GM21723 (cell line): Measurements from ENCODE around the gene S100A16.
"Not testable (repeated sequence)": the region's sequence is repeated elsewhere in the genome, so short reads cannot be mapped to it uniquely, and the experiment has no call there.

Source experiments
- ATAC-seq: cut with Tn5 transposase; IDR thresholded peaks from one replicate; pipeline ENCODE4 v1.9.1; 2021; ENCODE audit warnings: mild to moderate bottlenecking, moderate library complexity; ENCODE audit not compliant: unreplicated experiment

S100A16 gene

DNA sequence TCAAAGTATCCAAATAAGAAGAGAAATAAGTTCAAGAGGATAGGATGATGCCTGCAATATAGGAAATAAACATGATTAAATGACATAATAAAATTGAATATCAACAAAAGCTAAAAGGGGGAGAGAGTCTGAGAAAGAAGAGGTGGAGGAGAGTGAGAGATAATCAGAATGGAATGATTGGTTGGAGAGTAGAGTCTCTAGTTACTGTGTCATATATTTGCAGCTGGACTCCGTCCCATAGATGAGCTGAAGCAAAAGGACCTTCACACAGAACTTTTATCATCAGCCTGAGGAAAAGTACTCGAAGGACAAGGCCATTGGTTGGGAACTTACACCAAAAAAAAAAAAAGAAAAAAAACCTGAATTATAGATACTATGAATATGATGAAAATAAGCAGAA is 24.5 kb downstream of the S100A16 start:
- ATAC-seq = no peak

DNA sequence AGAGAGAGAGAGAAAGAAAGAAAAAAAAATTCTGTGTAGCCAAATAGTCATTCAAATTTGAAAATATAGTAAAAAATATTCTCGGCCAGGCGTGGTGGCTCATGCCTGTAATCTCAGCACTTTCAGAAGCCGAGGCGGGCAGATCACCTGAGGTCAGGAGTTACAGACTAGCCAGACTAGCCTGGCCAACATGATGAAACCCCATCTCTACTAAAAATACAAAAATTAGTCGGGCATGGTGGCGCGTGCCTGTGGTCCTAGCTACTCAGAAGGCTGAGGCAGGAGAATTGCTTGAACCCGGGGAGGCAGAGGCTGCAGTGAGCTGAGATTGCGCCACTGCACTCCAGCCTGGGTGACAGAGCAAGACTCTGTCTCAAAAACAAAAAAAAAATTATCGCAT is 24.9 kb downstream of the S100A16 start:
- not testable (repeated sequence) for ATAC-seq

DNA sequence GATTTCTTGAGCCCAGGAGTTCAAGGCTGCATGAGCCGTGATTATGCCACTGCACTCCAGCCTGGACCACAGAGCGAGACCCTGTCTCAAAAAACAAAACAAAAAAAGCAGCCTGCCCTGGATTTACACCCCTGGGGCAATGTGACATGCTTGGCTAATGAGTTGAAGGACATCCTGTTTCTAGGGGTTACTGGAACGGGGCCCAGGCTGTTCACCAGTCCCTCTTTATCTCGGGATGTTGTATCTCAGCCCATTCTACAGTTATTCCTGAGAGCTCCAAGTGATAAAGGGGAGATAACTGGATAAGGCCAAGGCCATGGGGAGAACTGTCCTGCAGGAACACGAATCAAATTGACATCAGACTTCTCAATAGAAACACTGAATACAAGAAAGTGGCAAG is 25.6 kb downstream of the S100A16 start:
- no peak for ATAC-seq

GRCh38 chr1:153586347-153586746 is 26.6 kb downstream of the S100A16 start:
- no peak for ATAC-seq

- no peak for ATAC-seq
Observed at GRCh38 chr1:153585006-153585405, 27.9 kb downstream of the S100A16 start.

DNA sequence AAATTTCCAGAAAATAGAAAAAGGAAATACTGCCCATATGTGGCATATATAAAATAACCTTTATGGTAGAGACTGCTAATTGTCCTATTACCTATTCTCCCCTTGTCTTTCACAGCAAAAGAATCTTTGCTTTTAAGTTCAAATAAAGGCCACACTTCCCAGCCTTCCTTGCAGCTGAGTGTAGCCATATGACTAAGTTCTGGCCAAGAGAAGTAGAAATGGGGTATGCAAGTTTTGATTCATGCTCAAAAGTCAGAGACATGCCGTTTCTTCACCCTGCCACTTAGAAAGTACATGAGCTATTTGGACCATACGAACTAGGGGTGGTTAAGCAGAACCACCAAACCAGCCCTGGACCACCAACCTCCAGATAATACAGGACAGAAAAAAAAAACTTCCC is 29.0 kb downstream of the S100A16 start:
- no peak for ATAC-seq

DNA sequence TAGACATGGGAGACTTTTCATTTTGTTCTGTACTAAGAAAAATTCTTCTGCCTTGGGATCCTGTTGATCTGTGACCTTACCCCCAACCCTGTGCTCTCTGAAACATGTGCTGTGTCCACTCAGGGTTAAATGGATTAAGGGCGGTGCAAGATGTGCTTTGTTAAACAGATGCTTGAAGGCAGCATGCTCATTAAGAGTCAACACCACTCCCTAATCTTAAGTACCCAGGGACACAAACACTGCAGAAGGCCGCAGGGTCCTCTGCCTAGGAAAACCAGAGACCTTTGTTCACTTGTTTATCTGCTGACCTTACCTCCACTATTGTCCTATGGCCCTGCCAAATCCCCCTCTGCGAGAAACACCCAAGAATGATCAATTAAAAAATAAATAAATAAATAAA is 29.4 kb downstream of the S100A16 start:
- not testable (repeated sequence) for ATAC-seq

GRCh38 chr1:153582836-153583235 is 30.1 kb downstream of the S100A16 start:
- ATAC-seq = not testable (repeated sequence)

- no peak for ATAC-seq
Observed at GRCh38 chr1:153578936-153579335, 34.0 kb downstream of the S100A16 start.

GRCh38 chr1:153578490-153578889 is 34.4 kb downstream of the S100A16 start:
- ATAC-seq = no peak

GRCh38 chr1:153577624-153578051 is 35.3 kb downstream of the S100A16 start:
- ATAC-seq = no peak

DNA sequence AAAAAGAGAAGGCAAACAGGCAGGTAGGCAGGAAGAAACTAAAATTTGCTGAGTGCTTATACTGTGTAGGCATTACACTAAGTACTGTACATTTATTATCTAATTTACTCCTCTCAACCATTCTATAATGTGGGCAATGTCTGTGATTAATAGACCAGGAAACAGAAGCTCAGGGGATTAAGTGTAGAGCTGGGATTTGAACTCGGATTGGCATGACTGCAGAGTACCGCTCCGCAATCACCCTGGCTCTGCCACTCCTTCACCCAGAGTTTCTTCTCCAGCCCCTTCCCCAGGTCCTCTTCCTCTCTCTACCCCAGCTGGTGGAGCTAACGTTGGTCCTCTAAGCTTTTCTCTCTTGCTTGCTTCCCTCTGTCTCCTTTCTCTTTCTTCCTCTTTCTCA is 35.8 kb downstream of the S100A16 start:
- no peak for ATAC-seq

DNA sequence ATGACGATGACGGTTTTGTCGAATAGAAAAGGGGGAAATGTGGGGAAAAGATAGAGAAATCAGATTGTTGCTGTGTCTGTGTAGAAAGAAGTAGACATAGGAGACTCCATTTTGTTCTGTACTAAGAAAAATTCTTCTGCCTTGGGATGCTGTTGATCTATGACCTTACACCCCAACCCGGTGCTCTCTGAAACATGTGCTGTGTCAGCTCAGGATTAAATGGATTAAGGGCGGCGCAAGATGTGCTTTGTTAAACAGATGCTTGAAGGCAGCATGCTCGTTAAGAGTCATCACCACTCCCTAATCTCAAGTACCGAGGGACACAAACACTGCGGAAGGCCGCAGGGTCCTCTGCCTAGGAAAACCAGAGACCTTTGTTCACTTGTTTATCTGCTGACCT is 37.4 kb downstream of the S100A16 start:
- ATAC-seq = not testable (repeated sequence)

DNA sequence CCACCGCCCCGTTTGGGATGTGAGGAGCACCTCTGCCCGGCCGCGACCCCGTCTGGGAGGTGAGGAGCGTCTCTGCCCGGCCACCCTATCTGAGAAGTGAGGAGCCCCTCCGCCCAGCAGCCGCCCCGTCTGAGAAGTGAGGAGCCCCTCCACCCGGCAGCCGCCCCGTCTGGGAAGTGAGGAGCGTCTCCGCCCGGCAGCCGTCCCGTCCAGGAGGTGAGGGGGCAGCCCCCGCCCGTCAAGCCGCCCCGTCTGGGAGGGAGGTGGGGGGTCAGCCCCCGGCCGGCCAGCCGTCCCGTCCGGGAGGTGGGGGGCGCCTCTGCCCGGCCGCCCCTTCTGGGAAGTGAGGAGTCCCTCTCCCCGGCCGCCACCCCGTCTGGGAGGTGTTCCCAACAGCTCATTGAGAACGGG is 37.9 kb downstream of the S100A16 start:
- not testable (repeated sequence) for ATAC-seq

- ATAC-seq = no peak
Observed at GRCh38 chr1:153573351-153573750, 39.6 kb downstream of the S100A16 start.

DNA sequence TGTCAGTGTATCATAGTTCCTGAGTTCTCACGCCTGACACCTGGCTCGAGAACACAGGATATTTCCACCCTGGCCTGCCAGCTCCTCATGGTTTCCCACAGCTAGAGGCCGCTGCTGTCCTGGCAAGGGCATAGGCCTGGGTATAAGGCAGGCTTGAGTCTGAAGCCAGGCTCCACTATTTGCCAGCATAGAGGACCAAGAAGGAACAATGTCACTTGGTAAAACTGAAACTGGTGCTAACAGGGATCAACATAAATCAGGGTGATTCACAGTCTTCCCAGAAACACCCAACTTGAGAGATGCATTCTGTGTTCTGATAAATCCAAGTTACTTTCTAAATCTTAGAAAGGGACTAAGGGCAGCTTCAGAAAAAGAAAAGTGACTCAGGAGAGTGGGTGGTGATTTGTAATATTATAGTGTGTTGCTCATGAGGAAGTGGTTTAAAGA is 40.3 kb downstream of the S100A16 start:
- peak; percentile 78 for ATAC-seq

- ATAC-seq = no peak
Observed at GRCh38 chr1:153571706-153572105, 41.2 kb downstream of the S100A16 start.

DNA sequence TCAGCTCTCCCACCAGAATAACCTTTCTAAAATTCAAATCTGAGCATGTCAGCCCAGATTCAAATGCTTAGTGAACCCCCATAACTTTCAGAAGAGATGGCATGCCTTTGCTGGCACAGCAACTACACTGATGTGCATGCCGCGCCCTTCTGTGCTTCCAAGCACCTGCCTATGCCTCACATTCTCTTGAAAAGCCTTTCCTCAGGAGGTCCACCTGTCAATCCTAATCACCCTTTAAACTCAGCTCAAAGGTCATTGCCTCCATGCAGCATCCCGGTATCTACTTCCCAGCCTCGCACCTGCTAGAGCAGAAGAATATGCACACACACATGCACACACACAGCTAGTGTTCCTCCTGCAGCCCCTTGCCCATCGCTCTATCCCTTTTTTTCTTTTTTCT is 42.1 kb downstream of the S100A16 start:
- no peak for ATAC-seq

GRCh38 chr1:153569465-153569864 is 43.5 kb downstream of the S100A16 start:
- ATAC-seq = no peak

DNA sequence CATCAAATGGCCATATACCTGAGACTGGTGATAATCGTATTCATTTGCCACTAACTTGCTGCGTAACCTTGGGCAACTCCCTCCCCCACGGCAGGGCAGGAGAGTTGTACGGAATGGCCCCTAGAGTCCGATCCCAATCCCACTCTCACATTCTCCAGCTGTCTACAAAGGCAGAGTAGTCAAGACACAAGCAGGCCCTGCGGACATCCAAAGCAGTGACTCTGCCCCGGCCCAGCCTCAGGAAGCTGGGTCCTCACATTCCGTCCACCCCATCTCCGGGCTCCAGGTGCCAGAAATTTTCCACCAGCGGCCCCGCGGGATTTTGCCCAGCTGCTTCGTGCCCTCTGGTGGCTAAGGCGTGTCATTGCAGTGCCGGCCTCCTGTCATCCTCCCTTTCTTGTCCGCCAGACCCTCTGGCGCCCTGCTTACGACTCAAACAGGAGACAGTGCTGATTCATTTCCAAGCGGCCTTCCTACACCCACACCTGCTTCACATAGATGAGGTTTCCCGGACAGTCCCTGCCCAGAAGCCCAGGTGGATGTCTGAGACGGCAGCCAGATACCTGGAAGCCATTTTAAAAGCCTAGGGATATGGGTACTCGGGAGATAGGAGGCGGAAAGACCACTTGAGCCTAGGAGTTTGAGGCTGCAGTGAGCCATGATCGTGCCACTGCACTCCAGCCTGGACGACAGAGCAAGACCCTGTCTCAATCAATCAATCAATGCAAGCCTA is 44.4 kb downstream of the S100A16 start:
- no peak for ATAC-seq

DNA sequence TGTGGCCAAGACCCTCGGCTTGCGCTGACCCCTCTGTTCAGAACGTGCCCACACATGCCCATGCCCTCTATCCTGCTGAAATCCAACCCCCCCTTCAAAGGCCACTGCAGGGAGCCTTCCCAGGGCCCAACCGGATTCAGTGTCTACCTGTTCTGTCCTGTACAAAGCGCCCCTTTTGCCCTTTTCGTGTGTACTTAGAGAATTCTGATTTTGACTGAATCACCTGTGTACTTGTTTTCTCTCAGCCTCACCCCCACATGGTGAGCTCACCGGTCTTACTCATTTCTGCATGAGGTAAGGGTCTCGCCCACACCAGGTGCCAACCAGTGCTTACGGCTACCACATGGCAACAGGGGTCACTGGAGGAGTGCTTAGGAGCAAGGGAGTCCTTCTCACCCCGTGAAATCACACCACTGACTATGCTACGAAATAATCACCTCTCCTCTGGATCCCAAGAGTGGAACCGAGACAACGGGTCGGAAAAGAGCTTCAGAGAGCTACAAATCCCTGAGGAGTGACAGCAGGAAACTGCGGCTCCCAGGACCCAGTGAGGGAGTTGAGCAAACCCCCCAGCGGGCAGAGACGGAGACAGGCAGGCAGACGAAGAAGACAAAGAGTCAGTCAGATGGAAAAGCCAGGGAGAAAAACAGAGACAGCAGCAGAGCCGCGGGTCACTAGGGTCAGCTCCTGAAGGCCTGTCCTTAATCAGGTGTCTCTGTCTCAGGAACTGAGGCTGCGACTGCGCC is 45.1 kb downstream of the S100A16 start:
- no peak for ATAC-seq
